HepG2 (cell line): ENCODE data around the gene COG1. TPM values are rescaled to one million over a fixed set of nuclear protein-coding genes. Genes with fewer than 3 reads are reported as not detected.

ENCODE experiments used
- CBX1 ChIP-seq: IDR thresholded peaks from one replicate; pipeline ENCODE4 v1.6.1; 2016; ENCODE audit warnings: antibody characterized with exemption, low read depth
- ELF3 ChIP-seq: IDR thresholded peaks from 2 replicates; pipeline ENCODE4 v1.6.1; 2016; ENCODE audit warnings: missing genetic modification reagents, missing compliant biosample characterization
- HDAC6 ChIP-seq: fragments of 200-600 bp; sonication (generic); IDR thresholded peaks from 2 replicates; pipeline ENCODE4 v1.7.0; 2017; ENCODE audit warnings: mild to moderate bottlenecking, antibody characterized with exemption, low read length, low read depth
- MAF1 ChIP-seq: sonication (generic); formaldehyde crosslinking; IDR thresholded peaks from 2 replicates; pipeline ENCODE4 v1.5.0; 2020; ENCODE audit warnings: missing genetic modification reagents, borderline replicate concordance
- MIER2 ChIP-seq: IDR thresholded peaks from 2 replicates; pipeline ENCODE4 v1.6.1; 2016; ENCODE audit warnings: missing biosample characterization, missing genetic modification reagents
- NCOA1 ChIP-seq: sonication (generic); formaldehyde crosslinking; IDR thresholded peaks from 2 replicates; pipeline ENCODE4 v1.9.0; 2021; ENCODE audit warnings: missing genetic modification reagents
- SIX4 ChIP-seq: sonication (generic); formaldehyde crosslinking; IDR thresholded peaks from 2 replicates; pipeline ENCODE4 v1.4.0; 2020; ENCODE audit warnings: missing genetic modification reagents
- SPEN ChIP-seq: sonication (generic); formaldehyde crosslinking; IDR thresholded peaks from 2 replicates; pipeline ENCODE4 v1.5.1; 2020; ENCODE audit warnings: low read depth, mild to moderate bottlenecking, missing genetic modification reagents
- SRF ChIP-seq: IDR thresholded peaks from 2 replicates; pipeline ENCODE4 v1.6.1; 2011; ENCODE audit warnings: mild to moderate bottlenecking, low read depth, low read length, moderate library complexity
- TBL1XR1 ChIP-seq: fragments of 150-350 bp; IDR thresholded peaks from 2 replicates; pipeline ENCODE4 v1.6.1; 2014; ENCODE audit warnings: borderline replicate concordance, low read length; ENCODE audit not compliant: partially characterized antibody
- U2AF1 ChIP-seq: fragments of 200-400 bp; formaldehyde crosslinking; optimal IDR thresholded peaks from 2 replicates; pipeline ENCODE3; 2017; ENCODE audit warnings: mild to moderate bottlenecking, low read depth, low read length
- XRCC5 ChIP-seq: fragments of 200-400 bp; formaldehyde crosslinking; optimal IDR thresholded peaks from 2 replicates; pipeline ENCODE3; 2017; ENCODE audit warnings: mild to moderate bottlenecking, low read length
- ZBTB25 ChIP-seq: IDR thresholded peaks from 2 replicates; pipeline ENCODE4 v1.6.1; 2018; ENCODE audit warnings: missing genetic modification reagents
- ZBTB8A ChIP-seq: sonication (generic); formaldehyde crosslinking; IDR thresholded peaks from 2 replicates; pipeline ENCODE4 v1.4.0; 2020; ENCODE audit warnings: mild to moderate bottlenecking, low read depth, missing genetic modification reagents, borderline replicate concordance
- ZFP37 ChIP-seq: sonication (generic); formaldehyde crosslinking; IDR thresholded peaks from 2 replicates; pipeline ENCODE4 v1.4.0; 2020; ENCODE audit warnings: missing genetic modification reagents, borderline replicate concordance
- ZNF20 ChIP-seq: sonication (generic); formaldehyde crosslinking; IDR thresholded peaks from 2 replicates; pipeline ENCODE4 v1.4.0; 2020; ENCODE audit warnings: mild to moderate bottlenecking, moderate library complexity, missing genetic modification reagents
- ZNF235 ChIP-seq: sonication (generic); formaldehyde crosslinking; IDR thresholded peaks from 2 replicates; pipeline ENCODE4 v1.8.1; 2023; ENCODE audit warnings: mild to moderate bottlenecking, missing genetic modification reagents, borderline replicate concordance
- ZNF337 ChIP-seq: sonication (generic); formaldehyde crosslinking; IDR thresholded peaks from 2 replicates; pipeline ENCODE4 v1.5.1; 2020; ENCODE audit warnings: missing genetic modification reagents, low read depth, mild to moderate bottlenecking, borderline replicate concordance
- ZNF414 ChIP-seq: sonication (generic); formaldehyde crosslinking; IDR thresholded peaks from 2 replicates; pipeline ENCODE4 v1.5.0; 2020; ENCODE audit warnings: missing genetic modification reagents
- ZNF503 ChIP-seq: sonication (generic); formaldehyde crosslinking; IDR thresholded peaks from 2 replicates; pipeline ENCODE4 v1.4.0; 2020; ENCODE audit warnings: missing genetic modification reagents
- ZNF550 ChIP-seq: sonication (generic); formaldehyde crosslinking; IDR thresholded peaks from 2 replicates; pipeline ENCODE4 v1.4.0; 2020; ENCODE audit warnings: mild to moderate bottlenecking, missing genetic modification reagents, borderline replicate concordance
- polyA plus RNA-seq, 8 experiments: library from polyadenylated mRNA; depleted of rRNA in 3 of 8; stranded (reverse) in 7 of 8; unstranded in 1 of 8; fragments of >200 nt; fragmentation: Illumina TruSeq in 4 of 8; extraction: Trizol in 4 of 8; gene quantifications; 2 replicates each; pipeline versions ENCODE4 v1.2.1 to v1.2.3, GENCODE V29; 2011 to 2016; ENCODE audit warnings: low read depth in 4 of 8, missing spikeins in 1 of 8, mixed read lengths in 1 of 8; ENCODE audit not compliant: insufficient read depth in 1 of 8
- total RNA-seq, 5 experiments: library from RNA; depleted of rRNA; stranded (reverse); fragments of >200 nt; fragmentation: Illumina TruSeq; extraction: Trizol; gene quantifications; 2 replicates each; pipeline ENCODE4 v1.2.3, GENCODE V29; 2016; ENCODE audit warnings: low read depth in 1 of 5
- TF ChIP-seq, protein P1 (sequence below): sonication (generic); formaldehyde crosslinking; IDR thresholded peaks from 2 replicates; pipeline ENCODE4 v1.4.0; 2020; ENCODE audit warnings: mild to moderate bottlenecking, missing genetic modification reagents
- TF ChIP-seq, protein P2 (sequence below): IDR thresholded peaks from 2 replicates; pipeline ENCODE4 v1.6.1; 2016; ENCODE audit warnings: low read depth, borderline replicate concordance

Gene COG1
- total and polyA plus RNA-seq, 2 of the 13 experiments (the other 11 are each of a cell fraction or from before 2014, with no cell fraction given), result 36.6 to 39.7 TPM

DNA sequence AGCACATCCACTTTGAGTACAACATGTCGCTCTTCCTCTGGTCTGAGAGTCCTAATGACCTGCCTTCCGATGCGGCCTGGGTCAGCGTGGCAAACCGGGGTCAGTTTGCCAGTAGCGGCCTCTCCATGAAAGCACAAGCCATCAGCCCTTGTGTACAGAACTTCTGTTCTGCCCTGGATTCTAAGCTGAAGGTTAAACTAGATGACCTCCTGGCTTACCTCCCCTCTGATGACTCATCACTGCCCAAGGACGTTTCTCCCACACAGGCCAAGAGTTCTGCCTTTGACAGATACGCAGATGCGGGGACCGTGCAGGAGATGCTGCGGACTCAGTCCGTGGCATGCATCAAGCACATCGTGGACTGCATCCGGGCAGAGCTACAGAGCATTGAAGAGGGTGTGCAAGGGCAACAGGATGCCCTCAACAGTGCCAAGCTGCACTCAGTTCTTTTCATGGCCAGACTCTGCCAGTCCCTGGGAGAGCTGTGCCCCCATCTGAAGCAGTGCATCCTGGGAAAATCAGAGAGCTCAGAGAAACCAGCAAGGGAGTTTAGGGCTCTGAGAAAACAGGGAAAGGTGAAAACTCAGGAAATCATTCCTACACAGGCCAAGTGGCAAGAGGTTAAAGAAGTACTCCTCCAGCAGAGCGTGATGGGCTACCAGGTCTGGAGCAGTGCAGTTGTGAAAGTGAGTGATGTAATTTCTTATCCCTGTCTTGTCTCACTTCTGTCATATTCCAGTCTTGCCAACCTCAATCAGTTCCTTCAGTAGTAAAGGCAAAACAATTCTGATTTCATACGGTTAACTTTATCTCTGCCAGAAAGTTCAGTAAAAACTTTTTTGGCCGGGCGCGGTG, 8.6 kb downstream of the COG1 start (continued):
- TF ChIP-seq CBX1 (peak; percentile 80), U2AF1 (no peak), MAF1 (no peak), ZNF503 (CRISPR knock-in tag) (peak; percentile 85), ZBTB25 (peak; percentile 77; the same call in 1 of the 2 replicates), SRF (no peak), NCOA1 (CRISPR knock-in tag) (0 out of 2 replicates have a peak, but pooled peaks have one; percentile 38), SIX4 (peak; percentile 24; the same call in 1 of the 2 replicates), ZNF235 (CRISPR knock-in tag) (no peak), TBL1XR1 (peak; percentile 58), ZNF550 (CRISPR knock-in tag) (peak; percentile 42; the same call in 1 of the 2 replicates), MIER2 (CRISPR knock-in tag) (peak; percentile 64), ZNF337 (CRISPR knock-in tag) (peak; percentile 81; the same call in 1 of the 2 replicates), ZNF20 (no peak), ELF3 (CRISPR knock-in tag) (peak; percentile 87), SPEN (CRISPR knock-in tag) (peak; percentile 95), ZFP37 (CRISPR knock-in tag) (0 out of 2 replicates have a peak, but pooled peaks have one; percentile 65), ZBTB8A (CRISPR knock-in tag) (0 out of 2 replicates have a peak, but pooled peaks have one; percentile 17), XRCC5 (peak; percentile 97), HDAC6 (no peak), ZNF414 (CRISPR knock-in tag) (peak; percentile 93; the same call in 1 of the 2 replicates)
- TF ChIP-seq, protein P1, sequence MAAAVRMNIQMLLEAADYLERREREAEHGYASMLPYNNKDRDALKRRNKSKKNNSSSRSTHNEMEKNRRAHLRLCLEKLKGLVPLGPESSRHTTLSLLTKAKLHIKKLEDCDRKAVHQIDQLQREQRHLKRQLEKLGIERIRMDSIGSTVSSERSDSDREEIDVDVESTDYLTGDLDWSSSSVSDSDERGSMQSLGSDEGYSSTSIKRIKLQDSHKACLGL (CRISPR knock-in tag), result 0 out of 2 replicates have a peak, but pooled peaks have one; percentile 40
- TF ChIP-seq, protein P2, sequence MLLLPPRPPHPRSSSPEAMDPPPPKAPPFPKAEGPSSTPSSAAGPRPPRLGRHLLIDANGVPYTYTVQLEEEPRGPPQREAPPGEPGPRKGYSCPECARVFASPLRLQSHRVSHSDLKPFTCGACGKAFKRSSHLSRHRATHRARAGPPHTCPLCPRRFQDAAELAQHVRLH (CRISPR knock-in tag), result peak; percentile 73; the same call in 1 of the 2 replicates
